Tongue (tissue), 2 donors: ENCODE data around the gene PDGFB. TPM values are rescaled to one million over a fixed set of nuclear protein-coding genes. Genes with fewer than 3 reads are reported as not detected.

ENCODE experiments used
- DNase-seq: peaks from one replicate; pipeline ENCODE4 v3.0.0-alpha.2; 2015
- total RNA-seq: library from RNA; depleted of rRNA; stranded (reverse); fragments of >200 nt; gene quantifications from one replicate; pipeline ENCODE4 v1.2.3, GENCODE V29; 2014

The PDGFB gene
- total RNA-seq: 26.0 TPM

DNA sequence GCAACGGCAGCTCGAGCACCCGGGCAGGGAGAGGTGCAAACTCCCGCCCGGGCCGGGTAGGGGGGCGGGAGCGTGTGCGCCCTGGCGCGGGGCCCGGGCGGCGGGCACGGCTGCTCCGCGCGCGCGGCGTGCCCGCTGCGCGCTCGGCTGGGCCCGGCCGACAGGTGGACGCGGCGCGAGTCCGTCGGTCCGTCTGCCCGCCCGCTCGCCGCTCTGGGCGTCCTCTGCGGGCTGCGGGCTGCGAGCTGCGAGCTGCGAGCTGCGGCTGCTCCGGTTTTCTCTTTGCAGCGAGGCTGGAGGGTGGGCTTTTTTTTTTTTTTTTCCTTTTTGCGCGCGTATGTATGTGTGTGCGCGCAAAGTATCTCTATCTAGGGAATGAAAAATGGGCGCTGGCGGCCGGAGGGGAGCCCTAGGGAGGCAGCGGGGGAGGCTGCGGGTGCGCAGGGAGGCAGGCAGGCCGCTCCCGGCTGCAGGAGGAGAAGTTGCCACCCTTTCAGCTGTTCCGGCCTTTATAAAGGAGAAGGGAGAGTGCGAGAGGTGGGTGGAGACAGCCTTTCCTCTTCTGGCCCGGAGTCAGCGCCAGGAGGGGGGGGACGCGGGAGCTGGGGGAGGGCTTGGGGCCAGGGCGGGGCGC, at the start of gene PDGFB:
Gene PDGFB (minus strand): TSS at position 487 of the 634 bp plus-strand sequence. CDS start 1,019 bp downstream, outside the sequence.
- peak; percentile 84 for DNase-seq

DNA sequence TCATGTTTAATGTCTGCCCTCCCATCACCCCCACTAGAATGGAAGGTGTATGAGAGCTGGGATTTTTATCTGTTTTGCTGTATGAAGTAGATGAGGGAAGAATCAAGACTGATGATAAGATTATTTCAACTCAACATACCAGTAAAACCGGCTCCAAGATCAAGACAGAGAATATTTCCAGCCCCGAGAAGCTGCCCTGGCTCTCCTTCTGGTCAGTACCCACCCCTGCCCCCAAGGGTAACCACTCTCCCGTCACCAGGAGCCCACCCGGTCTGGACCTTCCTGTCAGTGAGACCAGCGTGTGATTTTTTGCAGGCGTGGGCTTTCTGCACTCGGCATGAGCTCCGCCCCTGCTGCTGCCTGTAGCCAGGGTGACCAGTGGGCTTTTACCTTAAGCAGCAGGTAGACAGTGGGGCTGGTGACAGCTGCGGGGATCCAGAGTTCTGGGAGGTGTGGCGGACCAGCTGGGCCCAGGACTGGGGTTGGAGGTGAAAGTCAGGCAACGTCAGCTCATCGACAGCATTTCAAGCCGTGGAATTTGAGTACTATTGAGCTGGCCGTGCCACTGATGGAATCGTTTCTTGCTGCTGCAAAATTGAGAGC, 49.1 kb upstream of the PDGFB start:
- no peak for DNase-seq

- DNase-seq: peak; percentile 70
Measured at GRCh38 chr22:39292561-39293074, 47.8 kb upstream of the PDGFB start.

DNA sequence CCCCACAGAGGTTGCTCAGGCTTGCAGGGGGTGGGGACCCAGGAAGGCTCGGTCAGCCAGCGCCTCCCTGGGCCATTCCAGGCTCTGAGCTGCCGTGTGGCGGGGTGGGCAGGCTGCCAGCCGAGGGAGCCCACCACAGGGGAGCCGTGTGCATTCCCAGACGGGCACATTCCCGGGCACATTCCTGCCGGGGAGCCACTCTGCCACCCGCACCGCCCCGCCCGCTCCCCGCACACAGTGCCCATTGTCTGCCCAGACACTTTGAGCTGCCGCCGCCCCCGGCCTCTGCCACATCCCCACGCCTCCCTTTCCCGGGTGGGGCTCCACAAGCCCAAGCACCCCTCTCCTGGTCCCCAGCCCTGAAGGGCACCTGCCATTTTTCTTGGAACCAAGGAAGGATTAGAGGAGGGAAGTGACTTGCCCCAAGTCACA, 47.3 kb upstream of the PDGFB start:
- DNase-seq: no peak

GRCh38 chr22:39291523-39291922, 46.7 kb upstream of the PDGFB start:
- DNase-seq: peak; percentile 23

- DNase-seq: peak; percentile 72
Measured at GRCh38 chr22:39290724-39291161, 46.0 kb upstream of the PDGFB start.

GRCh38 chr22:39289975-39290720, 45.4 kb upstream of the PDGFB start:
- no peak for DNase-seq

GRCh38 chr22:39289533-39289932, 44.8 kb upstream of the PDGFB start:
- no peak for DNase-seq

DNA sequence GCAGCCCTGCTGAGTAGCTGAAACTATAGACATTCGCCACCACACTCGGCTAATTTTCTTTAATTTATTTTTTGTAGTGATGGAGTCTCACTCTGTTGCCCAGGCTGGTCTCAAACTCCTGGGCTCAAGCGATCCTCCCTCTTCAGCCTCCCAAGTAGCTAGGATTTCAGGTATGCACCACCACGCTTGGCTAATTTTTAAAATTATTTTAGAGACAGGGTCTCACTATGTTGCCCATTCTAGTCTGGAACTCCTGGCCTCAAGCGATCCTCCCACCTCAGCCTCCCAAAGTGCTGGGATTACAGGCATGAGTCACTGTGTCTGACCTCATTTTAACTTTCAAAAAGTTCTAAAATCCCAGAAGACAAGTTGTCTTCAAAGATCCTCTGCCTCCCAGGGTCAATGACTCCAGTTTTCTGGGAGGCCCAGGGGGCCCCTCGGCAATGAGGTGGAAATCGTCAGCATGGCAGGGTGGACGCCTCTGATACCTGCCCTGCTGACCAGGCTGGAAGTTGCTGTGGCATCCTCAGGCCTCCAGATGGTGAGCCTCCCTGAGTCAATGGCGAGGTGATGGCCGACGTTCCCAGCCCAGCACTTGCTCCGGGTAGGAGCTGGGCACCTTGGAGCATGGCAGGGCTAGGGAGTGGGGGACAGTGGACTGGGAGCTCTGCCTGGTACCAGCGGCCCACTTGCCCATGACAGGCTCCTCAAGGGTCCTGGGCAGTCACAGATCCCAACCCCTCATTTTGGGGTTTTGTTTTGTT, 43.5 kb upstream of the PDGFB start:
- no peak for DNase-seq

DNA sequence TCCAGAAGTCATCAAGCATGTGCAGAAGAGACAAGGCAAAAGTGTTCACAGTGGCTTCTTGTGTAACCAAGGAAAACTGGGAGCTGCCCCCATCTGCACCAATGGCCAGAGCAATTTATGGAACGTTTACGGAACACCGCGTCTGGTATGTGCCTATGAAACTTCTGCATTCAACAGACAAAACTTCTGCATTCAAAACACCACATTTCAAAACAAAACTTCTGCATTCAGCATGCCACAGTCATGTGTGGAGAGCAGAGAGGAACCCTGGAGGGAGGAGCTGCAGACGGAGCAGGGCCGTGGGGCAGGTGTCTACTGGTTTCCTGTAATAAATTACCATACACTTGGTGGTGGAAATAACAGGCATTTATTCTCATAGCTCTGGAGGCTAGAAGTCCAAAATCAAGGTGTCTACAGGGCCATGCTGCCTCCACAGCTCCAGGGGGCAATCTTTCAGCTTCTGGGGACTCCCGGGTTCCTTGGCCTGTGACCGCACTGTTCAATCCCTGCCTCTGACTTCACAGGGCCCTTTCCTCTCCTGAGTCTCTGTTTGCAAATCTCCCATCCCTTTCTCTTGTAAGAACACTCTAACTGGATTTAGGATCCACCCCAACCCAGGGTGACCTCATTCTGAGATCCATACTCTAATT, 42.4 kb upstream of the PDGFB start:
- DNase-seq: peak; percentile 13

GRCh38 chr22:39284983-39285382, 40.2 kb upstream of the PDGFB start:
- DNase-seq: no peak

DNA sequence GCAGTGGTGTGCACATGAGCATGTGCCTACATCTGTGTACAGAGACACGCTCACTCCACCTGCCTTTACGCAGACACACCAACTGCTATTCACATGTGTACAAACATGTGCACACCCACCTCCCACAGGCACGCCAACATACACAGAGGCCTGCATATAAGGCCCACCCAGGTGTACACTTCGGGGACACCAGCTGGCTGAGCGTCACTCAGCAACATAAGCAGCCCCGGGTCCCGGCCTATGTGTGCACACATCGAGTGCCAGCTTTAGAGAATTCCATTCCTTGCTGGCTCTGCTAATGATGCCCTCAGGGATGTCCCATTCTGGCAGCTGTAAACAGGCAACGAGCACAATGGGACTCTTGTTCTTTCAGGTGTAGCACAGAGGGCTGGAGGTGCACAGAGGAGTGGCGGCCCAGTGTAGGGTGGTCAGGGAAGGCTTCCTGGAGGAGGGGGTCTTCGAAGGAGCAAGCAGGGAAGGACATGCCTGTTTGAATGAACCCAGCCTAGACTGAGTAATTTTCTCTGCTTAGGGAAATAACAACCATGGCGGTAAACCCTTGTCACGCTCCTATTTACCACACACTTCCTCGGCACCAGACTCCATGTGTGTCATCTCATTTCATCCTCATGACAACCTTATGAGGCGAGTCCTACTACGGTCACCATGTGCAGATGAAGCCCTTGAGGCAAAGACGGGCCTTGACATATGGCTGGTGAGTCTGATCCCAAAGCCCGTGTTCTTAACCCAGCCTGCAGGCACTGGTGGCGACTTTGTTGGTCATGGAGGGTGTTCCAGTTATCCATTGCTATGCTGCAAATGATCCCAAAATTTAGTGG, 39.6 kb upstream of the PDGFB start:
- DNase-seq: peak; percentile 38

- DNase-seq: peak; percentile 30
Measured at GRCh38 chr22:39283322-39284141, 38.8 kb upstream of the PDGFB start.

DNA sequence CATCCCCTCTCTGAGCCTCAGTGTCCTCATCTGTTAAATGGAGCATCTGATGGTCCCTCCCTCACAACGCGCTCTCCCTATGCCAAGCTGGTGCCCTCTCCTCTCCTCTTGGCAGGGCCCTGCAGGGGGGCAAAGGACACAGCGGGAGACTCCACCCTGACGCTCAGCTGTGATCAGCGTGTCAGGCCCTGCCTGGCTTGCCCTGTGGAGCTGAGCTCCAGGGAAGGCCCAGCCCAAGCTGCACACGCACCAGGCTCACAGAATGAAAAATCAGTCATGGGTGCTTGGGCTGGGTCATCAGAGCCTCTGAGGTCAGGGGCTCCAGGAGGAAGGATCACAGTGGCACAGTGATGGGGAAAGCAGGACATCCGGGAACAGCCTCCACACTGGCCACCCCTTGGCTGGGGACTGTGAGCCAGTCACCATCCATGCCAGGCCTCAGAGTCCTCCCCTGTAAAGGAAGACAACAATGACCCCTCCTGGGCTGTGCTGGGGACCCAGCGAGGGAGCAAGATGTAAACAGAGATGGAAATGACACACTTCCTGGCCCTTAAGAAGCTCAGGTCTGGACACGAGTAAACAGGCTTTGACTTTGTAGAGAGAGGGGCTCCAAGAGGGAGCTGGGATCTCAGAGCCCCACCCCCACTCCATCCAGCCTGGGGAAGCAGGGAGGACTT, 38.0 kb upstream of the PDGFB start:
- peak; percentile 18 for DNase-seq

GRCh38 chr22:39281126-39281525, 36.3 kb upstream of the PDGFB start:
- no peak for DNase-seq

DNA sequence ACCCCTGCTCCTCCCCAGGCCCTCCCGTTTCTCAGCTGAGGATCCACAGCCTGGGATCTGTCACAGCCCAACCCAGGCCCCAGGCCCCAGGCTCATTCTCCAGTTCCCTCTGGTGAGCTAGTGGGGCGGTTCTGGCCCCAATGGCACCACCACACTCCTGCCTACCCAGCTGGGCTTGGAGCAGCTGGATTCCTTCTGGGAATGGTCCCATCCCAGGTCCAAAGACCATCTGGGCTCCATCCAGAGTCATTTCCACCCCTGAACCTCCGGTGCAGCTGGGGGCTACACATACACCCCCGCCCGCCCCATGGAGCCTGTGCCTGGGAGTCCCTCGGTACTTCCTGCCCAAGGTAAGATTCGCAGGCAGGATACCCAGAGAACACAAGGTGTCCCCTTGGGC, 35.5 kb upstream of the PDGFB start:
- DNase-seq: no peak

- DNase-seq: peak; percentile 19
Measured at GRCh38 chr22:39279170-39279850, 34.5 kb upstream of the PDGFB start.

DNA sequence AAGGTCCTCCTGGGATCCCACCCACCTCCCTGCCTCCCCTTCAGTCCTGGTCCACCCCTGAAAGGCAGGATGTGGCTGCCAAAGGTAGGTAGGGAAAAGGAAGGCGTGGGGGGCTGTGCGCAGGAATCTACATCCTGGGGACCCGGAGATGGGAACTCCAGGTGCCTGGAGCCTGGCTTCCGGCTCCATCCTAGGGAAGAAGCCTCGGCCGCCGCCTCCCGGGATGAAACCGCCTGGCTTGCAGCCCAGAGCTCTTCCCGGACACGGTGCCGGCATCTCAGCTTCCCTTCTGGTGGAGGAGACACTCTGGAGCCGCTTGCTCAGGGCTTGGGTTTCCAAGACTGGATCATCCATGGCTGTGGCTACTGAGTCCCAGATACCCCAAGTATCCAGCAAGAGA, 33.3 kb upstream of the PDGFB start:
- peak; percentile 35 for DNase-seq

GRCh38 chr22:39277142-39277607, 32.4 kb upstream of the PDGFB start:
- no peak for DNase-seq
